ENCODE results near the gene NTM. TPM values are rescaled to one million over a fixed set of nuclear protein-coding genes. Genes with fewer than 3 reads are reported as not detected.

The NTM gene
- total RNA-seq, 2 experiments from 2014 or later: not detected

DNA sequence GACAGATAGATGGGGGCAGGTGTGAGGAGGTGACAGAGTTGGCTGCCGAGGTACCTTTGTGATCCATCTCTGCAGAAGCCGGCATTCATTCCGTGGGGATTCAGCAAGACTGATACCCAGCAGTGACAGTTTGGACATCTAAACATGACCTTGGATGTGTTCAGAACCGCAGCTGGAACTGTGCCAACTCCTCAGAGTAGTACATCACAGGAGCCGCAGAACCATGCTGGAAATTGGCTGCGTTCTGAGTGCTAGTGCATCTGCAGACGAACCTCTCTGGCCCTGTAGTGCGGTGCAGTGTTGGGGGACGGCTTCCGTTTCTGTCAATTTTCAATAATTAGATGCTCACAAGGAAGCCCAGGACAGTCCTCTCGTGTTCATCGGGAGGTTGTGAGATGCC lies 772.1 kb downstream of the NTM start:
- H3K27me3 Mint-ChIP-seq: no peaks in the 10 kb centered on the region
- H3K4me1 Mint-ChIP-seq: no peaks in the 10 kb centered on the region
- ChIA-PET POLR2A (no interaction called here), CTCF (no interaction called here)
- no peak for DNase-seq
- H3K36me3 Mint-ChIP-seq (ENCODE audit: low read depth): no peaks in the 10 kb centered on the region
- H3K4me3 Mint-ChIP-seq: no peak overlapping the region
- no peak overlapping the region for H3K27ac Mint-ChIP-seq
- H3K9me3 Mint-ChIP-seq: no peaks in the 10 kb centered on the region

DNA sequence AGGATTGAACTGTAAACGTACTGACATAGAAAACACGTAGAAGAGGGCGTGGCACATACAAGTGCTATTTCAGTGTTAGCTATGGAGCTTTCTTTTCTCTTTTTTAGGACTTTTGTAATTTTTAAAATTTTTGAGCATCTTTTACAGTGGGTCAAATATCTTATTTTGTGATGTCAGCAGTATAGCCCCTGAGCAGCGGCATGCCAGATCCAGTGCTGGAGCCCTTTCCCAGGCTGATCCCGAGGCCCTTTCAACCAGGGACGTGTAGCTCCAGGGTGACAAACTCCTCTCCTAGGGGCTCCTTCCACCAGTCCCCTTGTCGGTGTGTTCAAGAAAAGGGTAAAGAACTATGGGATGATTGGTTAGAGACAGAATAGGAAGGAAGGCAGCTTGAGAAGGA lies 777.0 kb downstream of the NTM start:
- no peaks in the 10 kb centered on the region for H3K4me1 Mint-ChIP-seq
- no peaks in the 10 kb centered on the region for H3K27me3 Mint-ChIP-seq
- no peak overlapping the region for H3K27ac Mint-ChIP-seq
- ChIA-PET POLR2A (no interaction called here), CTCF (no interaction called here)
- no peak for DNase-seq
- no peak overlapping the region for H3K4me3 Mint-ChIP-seq
- no peaks in the 10 kb centered on the region for H3K9me3 Mint-ChIP-seq
- no peaks in the 10 kb centered on the region for H3K36me3 Mint-ChIP-seq (ENCODE audit: low read depth)

DNA sequence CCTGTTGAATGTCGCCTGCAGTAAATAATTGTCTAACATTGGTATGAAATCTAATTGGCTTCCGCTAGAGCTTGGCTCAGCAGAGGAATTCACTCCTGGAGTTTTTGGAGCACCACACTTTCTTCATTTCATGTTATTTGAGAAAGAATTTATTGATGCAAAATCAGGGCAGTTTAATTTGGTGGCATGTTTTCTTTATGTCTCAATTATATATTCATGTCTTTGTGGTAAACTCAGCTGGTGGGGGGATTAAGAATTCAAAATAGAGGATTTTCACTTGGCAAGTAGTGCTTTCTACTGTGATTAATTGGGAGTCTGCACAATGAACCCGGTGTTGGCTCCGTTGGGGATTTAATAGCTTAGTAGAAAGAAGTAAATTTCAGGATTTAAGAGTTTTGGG lies 784.4 kb downstream of the NTM start:
- Mint-ChIP-seq H3K4me3 (no peak overlapping the region), H3K4me1 (no peaks in the 10 kb centered on the region), H3K27ac (no peak overlapping the region), H3K9me3 (peaks cover 3% of the 10 kb centered on the region), H3K36me3 (ENCODE audit: low read depth) (no peaks in the 10 kb centered on the region), H3K27me3 (no peaks in the 10 kb centered on the region)
- CTCF ChIA-PET: no interaction called here
- DNase-seq: no peak
- POLR2A ChIA-PET: no interaction called here

DNA sequence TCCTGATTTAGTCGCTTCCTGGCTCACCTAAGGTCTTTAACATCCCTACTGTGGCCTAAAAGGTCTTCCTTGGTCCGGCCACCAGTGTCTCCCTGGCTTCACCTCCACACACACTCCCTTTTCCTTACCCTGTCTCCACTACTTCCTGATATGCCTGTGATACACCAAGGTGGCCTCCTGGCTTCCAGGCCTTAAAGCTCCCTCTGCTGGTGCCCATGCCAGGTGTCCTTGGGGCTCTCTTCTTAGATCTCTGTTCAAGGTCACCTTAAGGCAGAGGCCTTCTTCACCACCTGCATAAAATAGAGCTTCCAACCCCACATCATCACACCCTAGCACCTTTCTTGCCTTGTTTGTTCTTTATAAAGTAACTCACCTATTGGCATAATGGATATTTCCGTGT lies 787.7 kb downstream of the NTM start:
- H3K9me3 Mint-ChIP-seq: peaks cover 3% of the 10 kb centered on the region
- no peaks in the 10 kb centered on the region for H3K36me3 Mint-ChIP-seq (ENCODE audit: low read depth)
- H3K27me3 Mint-ChIP-seq: no peaks in the 10 kb centered on the region
- H3K4me3 Mint-ChIP-seq: no peak overlapping the region
- no peak overlapping the region for H3K27ac Mint-ChIP-seq
- CTCF ChIA-PET: no interaction called here
- no peak for DNase-seq
- POLR2A ChIA-PET: no interaction called here
- no peaks in the 10 kb centered on the region for H3K4me1 Mint-ChIP-seq

GRCh38 chr11:132158696-132159095 lies 788.3 kb downstream of the NTM start:
- H3K27me3 Mint-ChIP-seq: no peaks in the 10 kb centered on the region

GRCh38 chr11:132161403-132162078 lies 791.1 kb downstream of the NTM start:
- POLR2A ChIA-PET: no interaction called here
- CTCF ChIA-PET: no interaction called here
- H3K9me3 Mint-ChIP-seq: peaks cover 6% of the 10 kb centered on the region

More at GRCh38 chr11:132158696-132159095, 788.3 kb downstream of the NTM start:
- no peak overlapping the region for H3K27ac Mint-ChIP-seq
- ChIA-PET CTCF (no interaction called here), POLR2A (no interaction called here)
- DNase-seq: no peak
- no peak overlapping the region for H3K4me3 Mint-ChIP-seq
- peaks cover 3% of the 10 kb centered on the region for H3K9me3 Mint-ChIP-seq
- no peaks in the 10 kb centered on the region for H3K36me3 Mint-ChIP-seq (ENCODE audit: low read depth)
- no peaks in the 10 kb centered on the region for H3K4me1 Mint-ChIP-seq

DNA sequence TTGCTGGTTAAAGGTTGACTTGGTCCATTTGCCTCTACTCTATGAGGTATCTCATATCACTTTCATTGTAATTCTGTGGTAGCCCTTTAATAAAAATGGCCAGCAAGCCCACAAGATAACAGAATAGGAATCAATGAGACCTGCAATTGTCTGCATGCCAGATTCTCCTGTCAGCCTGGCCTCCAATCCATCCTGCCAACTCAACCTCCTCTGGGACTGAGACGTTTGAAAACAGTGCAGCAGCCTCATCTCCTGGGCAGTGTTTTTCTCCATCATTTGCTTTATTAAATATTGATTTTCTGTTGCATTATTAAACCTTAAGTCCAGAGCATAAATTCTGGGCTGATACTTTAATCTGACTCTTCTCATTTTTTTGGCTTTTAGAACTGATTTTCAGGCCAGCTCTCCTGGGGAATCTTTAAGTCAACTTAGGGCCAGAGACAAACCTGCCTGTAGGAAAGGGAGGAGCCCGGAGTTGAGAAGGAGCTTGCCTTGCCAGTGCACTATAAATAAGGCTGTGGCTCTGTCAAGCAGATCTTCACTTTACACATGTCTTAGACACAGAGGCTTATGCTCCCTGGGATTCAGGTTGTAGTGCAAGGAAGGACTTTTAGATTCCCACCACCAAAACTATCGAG lies 798.0 kb downstream of the NTM start:
- Mint-ChIP-seq H3K4me1 (no peaks in the 10 kb centered on the region), H3K27ac (no peak overlapping the region), H3K9me3 (peaks cover 8% of the 10 kb centered on the region), H3K27me3 (no peaks in the 10 kb centered on the region), H3K36me3 (ENCODE audit: low read depth) (no peaks in the 10 kb centered on the region), H3K4me3 (no peak overlapping the region)
- POLR2A ChIA-PET: no interaction called here
- DNase-seq: no peak
- CTCF ChIA-PET: no interaction called here

More at GRCh38 chr11:132161403-132162078, 791.1 kb downstream of the NTM start:
- H3K4me3 Mint-ChIP-seq: no peak overlapping the region
- no peaks in the 10 kb centered on the region for H3K36me3 Mint-ChIP-seq (ENCODE audit: low read depth)
- no peaks in the 10 kb centered on the region for H3K27me3 Mint-ChIP-seq
- H3K4me1 Mint-ChIP-seq: no peaks in the 10 kb centered on the region
- H3K27ac Mint-ChIP-seq: no peak overlapping the region
- DNase-seq: no peak

GRCh38 chr11:132171031-132171430 lies 800.6 kb downstream of the NTM start:
- ChIA-PET CTCF (no interaction called here), POLR2A (no interaction called here)
- Mint-ChIP-seq H3K27me3 (no peaks in the 10 kb centered on the region), H3K36me3 (ENCODE audit: low read depth) (no peaks in the 10 kb centered on the region), H3K9me3 (peaks cover 5% of the 10 kb centered on the region), H3K4me1 (no peaks in the 10 kb centered on the region), H3K27ac (no peak overlapping the region), H3K4me3 (no peak overlapping the region)
- no peak for DNase-seq

DNA sequence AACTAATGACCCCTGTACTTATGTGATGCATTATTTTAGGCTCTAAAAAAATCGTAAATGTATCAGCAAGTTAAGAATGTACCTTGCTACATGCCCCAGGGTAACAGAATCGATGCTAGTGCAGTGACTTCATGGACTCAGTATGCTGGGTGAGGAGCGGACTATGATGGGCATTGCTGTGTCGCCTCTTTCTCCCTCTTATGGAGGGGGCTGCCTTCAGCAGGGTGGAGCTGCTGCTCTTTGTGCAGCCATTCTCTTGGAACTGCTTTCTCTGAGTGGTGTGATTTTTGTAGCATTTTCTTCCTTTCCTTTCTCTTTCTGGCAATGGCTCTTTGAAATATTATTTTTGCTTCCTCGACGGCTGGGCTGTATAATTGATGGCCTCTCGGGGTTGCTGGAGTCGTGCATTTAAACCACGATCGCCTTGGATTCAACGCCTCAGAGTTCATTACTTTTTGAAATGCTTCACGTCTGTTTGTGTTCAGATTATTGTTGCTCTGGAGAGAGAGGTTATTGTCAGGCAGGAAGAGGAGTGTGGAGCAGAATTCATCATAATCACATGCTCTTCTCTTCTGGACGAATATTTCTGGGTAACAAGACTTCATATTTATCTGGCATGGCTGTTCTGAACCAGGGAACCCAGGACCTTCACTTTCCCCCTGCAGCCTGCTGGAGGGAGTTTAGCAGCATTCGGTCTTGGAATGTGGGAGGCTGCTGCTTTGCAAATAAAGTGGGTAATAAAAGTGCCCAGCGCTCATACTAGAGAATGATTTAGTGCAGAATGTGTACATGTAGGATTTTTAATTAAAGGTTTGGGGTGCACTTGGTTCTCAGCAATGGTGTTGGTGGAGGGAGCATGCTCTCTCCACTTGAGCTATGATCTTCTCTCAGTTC lies 804.2 kb downstream of the NTM start:
- Mint-ChIP-seq H3K9me3 (peaks cover 5% of the 10 kb centered on the region), H3K36me3 (ENCODE audit: low read depth) (no peaks in the 10 kb centered on the region), H3K4me3 (no peak overlapping the region), H3K4me1 (no peaks in the 10 kb centered on the region), H3K27me3 (no peaks in the 10 kb centered on the region), H3K27ac (no peak overlapping the region)
- ChIA-PET CTCF (no interaction called here), POLR2A (no interaction called here)
- DNase-seq: no peak

DNA sequence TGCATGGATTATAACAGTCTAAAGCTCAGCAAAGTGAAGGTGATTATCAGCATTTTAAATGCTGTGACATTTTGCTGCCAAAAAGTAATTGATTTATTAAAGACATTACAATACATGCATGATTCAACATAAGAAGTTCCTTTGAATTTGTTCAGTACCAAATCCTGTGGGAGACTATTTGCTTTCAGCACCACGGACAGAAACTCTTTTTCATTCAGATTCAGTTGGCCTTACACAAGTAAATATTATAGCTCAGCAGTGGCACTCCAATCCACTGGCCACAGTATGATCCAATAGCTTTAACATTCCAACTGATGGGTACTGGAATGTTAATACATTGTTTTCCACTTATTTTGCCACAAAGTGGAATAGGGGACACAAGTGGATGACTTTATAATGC lies 806.7 kb downstream of the NTM start:
- no peaks in the 10 kb centered on the region for H3K4me1 Mint-ChIP-seq
- ChIA-PET POLR2A (no interaction called here), CTCF (no interaction called here)
- H3K27ac Mint-ChIP-seq: no peak overlapping the region
- H3K9me3 Mint-ChIP-seq: no peaks in the 10 kb centered on the region
- H3K27me3 Mint-ChIP-seq: no peaks in the 10 kb centered on the region
- H3K4me3 Mint-ChIP-seq: no peak overlapping the region
- DNase-seq: no peak
- H3K36me3 Mint-ChIP-seq (ENCODE audit: low read depth): no peaks in the 10 kb centered on the region

DNA sequence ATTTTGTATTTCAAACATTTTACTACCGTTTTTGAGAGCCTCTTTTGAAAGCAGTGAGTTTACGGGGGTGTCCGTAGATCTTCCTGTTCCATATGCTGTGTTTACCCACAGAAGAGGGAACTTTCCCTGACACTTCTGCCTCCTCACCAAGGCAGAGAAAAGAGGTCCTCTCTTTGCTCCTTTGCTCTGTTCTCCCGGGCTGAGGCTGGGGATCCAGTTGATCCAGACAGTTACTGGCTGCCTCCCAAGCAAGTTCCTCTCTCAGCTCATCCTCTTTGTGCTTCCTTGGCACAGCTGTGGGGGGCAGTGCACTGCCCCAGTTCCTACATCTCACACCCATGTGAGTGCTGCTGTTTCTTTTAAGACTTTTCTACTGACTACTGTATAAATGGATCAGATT lies 813.7 kb downstream of the NTM start:
- Mint-ChIP-seq H3K27ac (no peak overlapping the region), H3K4me3 (no peak overlapping the region), H3K36me3 (ENCODE audit: low read depth) (no peaks in the 10 kb centered on the region), H3K9me3 (no peaks in the 10 kb centered on the region), H3K27me3 (no peaks in the 10 kb centered on the region), H3K4me1 (no peaks in the 10 kb centered on the region)
- no peak for DNase-seq
- CTCF ChIA-PET: no interaction called here
- POLR2A ChIA-PET: no interaction called here

DNA sequence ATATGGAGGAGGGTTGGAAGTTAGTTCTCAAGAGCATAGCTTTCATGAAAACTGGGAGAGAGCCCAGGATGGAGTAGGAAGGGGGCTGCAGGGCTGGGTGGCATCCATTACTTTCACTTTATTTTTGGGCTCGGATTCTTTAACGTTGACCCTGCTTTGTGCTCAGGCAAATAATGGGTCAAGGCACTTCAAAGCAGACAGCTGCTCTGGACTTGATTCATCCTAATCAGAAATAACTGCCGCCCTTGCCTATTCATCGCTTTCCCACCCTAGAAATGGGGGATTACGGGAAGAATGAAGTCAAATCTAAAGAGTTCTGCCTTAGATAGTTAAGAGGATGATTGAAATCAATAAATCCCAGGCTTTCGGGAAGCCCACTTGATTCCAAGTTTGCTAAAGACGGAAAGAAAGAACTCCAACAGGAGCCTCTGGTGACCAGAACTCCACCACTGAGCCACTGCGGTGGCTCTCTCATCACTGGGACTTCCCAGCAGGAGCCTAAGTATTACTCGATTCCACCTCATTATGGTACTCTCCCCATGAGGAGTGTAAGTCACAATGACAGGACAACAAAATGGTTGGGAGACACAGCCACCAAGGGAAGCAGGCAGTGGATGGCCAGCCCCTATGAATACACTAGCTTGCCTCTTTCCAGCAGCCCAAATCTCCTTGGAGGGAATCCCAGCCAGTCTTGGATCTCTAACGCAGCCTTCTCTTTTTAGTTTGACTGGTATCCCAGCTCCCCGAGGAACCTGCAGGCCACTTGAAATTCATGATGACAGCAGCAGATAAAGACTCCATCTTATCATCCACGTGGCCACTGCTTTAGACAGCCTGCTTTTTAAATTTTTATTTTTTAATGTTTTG lies 815.5 kb downstream of the NTM start:
- H3K9me3 Mint-ChIP-seq: no peaks in the 10 kb centered on the region
- no peak for DNase-seq

GRCh38 chr11:132186699-132187098 lies 816.3 kb downstream of the NTM start:
- Mint-ChIP-seq H3K36me3 (ENCODE audit: low read depth) (no peaks in the 10 kb centered on the region), H3K4me3 (no peak overlapping the region), H3K27me3 (no peaks in the 10 kb centered on the region), H3K4me1 (no peaks in the 10 kb centered on the region), H3K9me3 (no peaks in the 10 kb centered on the region), H3K27ac (no peak overlapping the region)
- ChIA-PET CTCF (no interaction called here), POLR2A (no interaction called here)
- no peak for DNase-seq

More for the DNA sequence above, 815.5 kb downstream of the NTM start:
- H3K27me3 Mint-ChIP-seq: no peaks in the 10 kb centered on the region
- ChIA-PET POLR2A (no interaction called here), CTCF (no interaction called here)
- H3K4me3 Mint-ChIP-seq: no peak overlapping the region
- no peak overlapping the region for H3K27ac Mint-ChIP-seq
- H3K4me1 Mint-ChIP-seq: no peaks in the 10 kb centered on the region
- no peaks in the 10 kb centered on the region for H3K36me3 Mint-ChIP-seq (ENCODE audit: low read depth)
